ENCODE measurements around the gene PEAK3.

PEAK3 gene

GRCh38 chr19:2225415-2226050 is 56.4 kb downstream of the PEAK3 start:
- Mint-ChIP-seq H3K27ac (no peak overlapping the region), H3K9me3 (no peaks in the 10 kb centered on the region), H3K4me3 (peak overlapping the region in 1 of 2 donors; percentile 29), H3K27me3 (no peaks in the 10 kb centered on the region), H3K4me1 (peaks cover 17% of the 10 kb centered on the region)
- no peak for DNase-seq
- ATAC-seq, result no peak

DNA sequence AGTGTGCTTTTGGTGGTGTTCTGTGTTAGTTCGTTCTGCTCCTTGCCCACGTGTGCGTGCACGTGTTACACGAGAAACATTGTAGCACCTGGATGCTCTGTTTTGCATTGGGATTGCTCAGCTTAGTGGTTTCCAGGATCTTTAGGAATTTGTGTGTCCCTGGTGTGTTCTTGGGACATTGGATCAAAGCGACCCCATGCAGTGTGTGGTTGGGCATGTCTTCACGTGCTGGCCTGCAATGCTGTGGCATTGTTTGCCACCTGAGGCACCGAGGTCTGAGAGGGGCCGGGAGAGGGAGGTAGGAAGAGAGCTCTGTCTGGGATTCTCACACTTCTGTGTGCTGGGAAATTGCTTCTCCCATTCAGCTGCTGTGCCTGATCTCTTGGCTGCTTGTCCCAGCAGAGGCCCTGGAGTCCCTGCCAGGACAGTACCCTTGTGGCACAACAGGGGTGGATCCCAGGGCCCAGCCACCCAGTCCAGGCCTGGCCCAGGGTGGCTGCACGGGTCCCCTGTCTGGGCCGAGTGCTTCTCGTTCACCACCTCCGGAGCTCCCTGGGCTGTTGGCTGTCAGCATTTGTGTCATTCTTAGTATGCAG is 57.1 kb downstream of the PEAK3 start:
- Mint-ChIP-seq H3K27me3 (no peaks in the 10 kb centered on the region), H3K4me3 (no peak overlapping the region)

More for the DNA sequence above, 57.1 kb downstream of the PEAK3 start:
- Mint-ChIP-seq H3K4me1 (peaks cover 22% of the 10 kb centered on the region), H3K9me3 (no peaks in the 10 kb centered on the region), H3K27ac (peak overlapping the region in 1 of 2 donors; percentile 30)
- ATAC-seq (no peak), DNase-seq (no peak)
